Hepatocyte (in vitro differentiated cells): Measurements from ENCODE around the gene FAM135A.

Experiments used
- CTCF ChIP-seq: fragments of 200-600 bp; sonication (generic); IDR thresholded peaks from 2 replicates; pipeline ENCODE4 v1.5.1; 2016; ENCODE audit warnings: antibody characterized with exemption, mild to moderate bottlenecking; ENCODE audit not compliant: poor library complexity
- EZH2 ChIP-seq: fragments of 200-600 bp; sonication (generic); IDR thresholded peaks from 2 replicates; pipeline ENCODE4 v1.6.1; 2016; ENCODE audit warnings: antibody characterized with exemption, mild to moderate bottlenecking, borderline replicate concordance

GRCh38 chr6:70599187-70599586 lies 185.9 kb downstream of the FAM135A start:
- no peak for TF ChIP-seq CTCF
- TF ChIP-seq EZH2 = no peak
